Neural crest cell (in vitro differentiated cells): Measurements from ENCODE around the gene HCFC1R1. TPM values are rescaled to one million over a fixed set of nuclear protein-coding genes. Genes with fewer than 3 reads are reported as not detected.

Experiments
- DNase-seq: peaks from one replicate; pipeline ENCODE4 v3.0.0; 2021; ENCODE audit warnings: low read depth, mixed read lengths, low spot score
- H3K27ac Mint-ChIP-seq: one replicate; pipeline ENCODE4 v1.8.0; 2021; ENCODE audit warnings: mild to moderate bottlenecking, mixed read lengths; ENCODE audit not compliant: unreplicated experiment
- H3K27me3 Mint-ChIP-seq: 2 replicates; pipeline ENCODE4 v1.8.0; 2021; ENCODE audit warnings: low read depth, mild to moderate bottlenecking, mixed read lengths
- H3K36me3 Mint-ChIP-seq: 2 replicates; pipeline ENCODE4 v1.8.0; 2021; ENCODE audit warnings: low read depth, mild to moderate bottlenecking, mixed read lengths
- H3K4me1 Mint-ChIP-seq: 2 replicates; pipeline ENCODE4 v1.8.0; 2021; ENCODE audit warnings: mixed read lengths
- H3K4me3 Mint-ChIP-seq: one replicate; pipeline ENCODE4 v1.8.0; 2021; ENCODE audit warnings: mild to moderate bottlenecking, mixed read lengths
- H3K9me3 Mint-ChIP-seq: 2 replicates; pipeline ENCODE4 v1.8.0; 2021; ENCODE audit warnings: mixed read lengths
- total RNA-seq: library from RNA; stranded (reverse); gene quantifications from 2 replicates; pipeline ENCODE4 v1.2.1, GENCODE V29; 2021
- TF ChIP-seq, protein P1 (sequence below): fragments of 200-600 bp; sonication (generic); conservative IDR thresholded peaks from 2 replicates; pipeline ENCODE4 v1.5.0; 2021; ENCODE audit warnings: antibody characterized with exemption, mild to moderate bottlenecking

The HCFC1R1 gene
- total RNA-seq, 1 donor from 2014 or later, result 23.7 TPM

DNA sequence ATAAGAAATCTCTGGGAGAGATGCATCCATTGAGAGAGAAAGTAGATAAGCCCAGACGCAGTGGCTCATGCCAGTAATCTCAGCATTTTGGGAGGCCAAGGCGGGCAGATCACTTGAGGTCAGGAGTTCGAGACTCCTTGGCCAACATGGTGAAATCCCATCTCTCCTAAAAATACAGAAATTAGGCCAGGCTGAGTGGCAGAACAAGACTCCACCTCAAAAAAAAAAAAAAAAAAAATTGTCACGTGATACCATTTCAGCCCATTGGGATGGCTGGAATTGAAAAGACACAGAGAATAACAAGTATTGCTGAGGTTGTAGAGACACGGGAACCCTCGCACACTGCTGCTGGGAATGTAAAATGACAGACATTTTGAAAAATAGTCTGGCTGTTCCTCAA, 38.8 kb upstream of the HCFC1R1 start:
- DNase-seq, result no peak
- Mint-ChIP-seq H3K9me3 (no peaks in the 10 kb centered on the region), H3K27me3 (peaks cover 2% of the 10 kb centered on the region), H3K4me1 (peaks cover 7% of the 10 kb centered on the region), H3K36me3 (no peaks in the 10 kb centered on the region), H3K27ac (no peak overlapping the region), H3K4me3 (no peak overlapping the region)
- TF ChIP-seq, protein P1, sequence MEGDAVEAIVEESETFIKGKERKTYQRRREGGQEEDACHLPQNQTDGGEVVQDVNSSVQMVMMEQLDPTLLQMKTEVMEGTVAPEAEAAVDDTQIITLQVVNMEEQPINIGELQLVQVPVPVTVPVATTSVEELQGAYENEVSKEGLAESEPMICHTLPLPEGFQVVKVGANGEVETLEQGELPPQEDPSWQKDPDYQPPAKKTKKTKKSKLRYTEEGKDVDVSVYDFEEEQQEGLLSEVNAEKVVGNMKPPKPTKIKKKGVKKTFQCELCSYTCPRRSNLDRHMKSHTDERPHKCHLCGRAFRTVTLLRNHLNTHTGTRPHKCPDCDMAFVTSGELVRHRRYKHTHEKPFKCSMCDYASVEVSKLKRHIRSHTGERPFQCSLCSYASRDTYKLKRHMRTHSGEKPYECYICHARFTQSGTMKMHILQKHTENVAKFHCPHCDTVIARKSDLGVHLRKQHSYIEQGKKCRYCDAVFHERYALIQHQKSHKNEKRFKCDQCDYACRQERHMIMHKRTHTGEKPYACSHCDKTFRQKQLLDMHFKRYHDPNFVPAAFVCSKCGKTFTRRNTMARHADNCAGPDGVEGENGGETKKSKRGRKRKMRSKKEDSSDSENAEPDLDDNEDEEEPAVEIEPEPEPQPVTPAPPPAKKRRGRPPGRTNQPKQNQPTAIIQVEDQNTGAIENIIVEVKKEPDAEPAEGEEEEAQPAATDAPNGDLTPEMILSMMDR, result no peak

DNA sequence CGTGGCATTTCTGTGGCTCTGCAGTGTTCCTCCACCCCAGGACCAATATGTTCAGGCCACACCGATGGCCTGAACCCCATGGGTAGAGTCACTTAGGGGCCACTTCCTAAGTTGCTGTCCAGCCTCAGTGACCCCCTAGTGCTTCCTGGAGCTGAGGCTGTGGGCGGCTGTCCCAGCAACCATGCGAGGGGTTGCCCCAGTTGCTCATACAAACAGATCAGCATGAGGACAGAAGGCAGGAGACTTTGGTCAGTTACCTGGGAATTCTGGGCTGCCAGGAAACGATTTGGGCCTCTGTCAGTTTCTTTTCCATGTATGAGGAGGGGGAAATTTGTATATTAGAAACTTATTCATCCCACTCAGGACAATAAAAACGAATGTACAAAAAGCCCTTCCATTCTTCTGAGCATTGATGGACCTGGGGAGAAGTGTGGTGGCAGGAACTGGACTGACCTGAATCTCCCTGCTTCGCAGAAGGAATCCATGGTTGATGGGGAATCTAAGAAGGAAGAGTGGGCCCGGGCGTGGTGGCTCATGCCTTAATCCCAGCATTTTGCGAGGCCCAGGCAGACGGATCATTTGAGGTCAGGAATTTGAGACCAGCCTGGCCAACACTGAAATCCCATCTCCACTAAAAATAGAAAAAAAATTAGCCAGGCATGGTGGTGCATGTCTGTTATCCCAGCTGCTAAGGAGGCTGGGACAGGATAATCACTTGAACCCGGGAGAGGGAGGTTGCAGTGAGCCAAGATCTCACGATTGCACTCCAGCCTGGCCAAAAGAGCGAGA, 36.8 kb upstream of the HCFC1R1 start:
- H3K9me3 Mint-ChIP-seq, result no peaks in the 10 kb centered on the region
- TF ChIP-seq, protein P1, result no peak
- no peak for DNase-seq
- peaks cover 7% of the 10 kb centered on the region for H3K4me1 Mint-ChIP-seq
- no peaks in the 10 kb centered on the region for H3K36me3 Mint-ChIP-seq
- H3K27ac Mint-ChIP-seq, result no peak overlapping the region
- H3K27me3 Mint-ChIP-seq, result peaks cover 2% of the 10 kb centered on the region
- H3K4me3 Mint-ChIP-seq, result peak overlapping the region; percentile 88

DNA sequence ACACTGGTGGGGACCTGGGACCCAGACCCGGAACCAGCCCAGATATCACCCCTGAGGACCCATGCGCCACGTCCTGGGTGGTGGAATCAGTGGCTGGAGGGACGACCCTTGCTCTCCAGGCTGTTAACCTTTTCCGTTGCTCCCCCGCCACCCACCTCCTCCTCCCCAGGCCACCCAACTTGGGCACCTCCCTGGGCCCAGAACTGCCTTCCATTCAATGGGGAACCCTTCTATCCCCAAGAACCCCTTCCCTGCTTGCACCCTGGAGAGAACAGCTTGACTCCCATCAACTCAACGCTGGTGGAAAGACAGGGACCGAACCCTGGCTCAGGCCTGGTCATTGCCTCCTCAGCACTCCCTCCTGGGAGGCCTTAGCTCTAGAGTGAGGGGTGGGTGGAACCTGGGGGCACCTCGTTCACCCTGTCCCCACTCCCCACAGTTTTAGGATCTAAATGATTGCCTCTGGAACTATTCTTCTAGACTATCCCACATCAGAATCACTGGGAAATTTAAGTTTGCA, 36.0 kb upstream of the HCFC1R1 start:
- no peak for DNase-seq
- Mint-ChIP-seq H3K4me1 (peaks cover 7% of the 10 kb centered on the region), H3K27ac (peak overlapping the region; percentile 57), H3K4me3 (peak overlapping the region; percentile 88), H3K27me3 (peaks cover 2% of the 10 kb centered on the region), H3K9me3 (no peaks in the 10 kb centered on the region), H3K36me3 (no peaks in the 10 kb centered on the region)
- TF ChIP-seq, protein P1, result no peak

DNA sequence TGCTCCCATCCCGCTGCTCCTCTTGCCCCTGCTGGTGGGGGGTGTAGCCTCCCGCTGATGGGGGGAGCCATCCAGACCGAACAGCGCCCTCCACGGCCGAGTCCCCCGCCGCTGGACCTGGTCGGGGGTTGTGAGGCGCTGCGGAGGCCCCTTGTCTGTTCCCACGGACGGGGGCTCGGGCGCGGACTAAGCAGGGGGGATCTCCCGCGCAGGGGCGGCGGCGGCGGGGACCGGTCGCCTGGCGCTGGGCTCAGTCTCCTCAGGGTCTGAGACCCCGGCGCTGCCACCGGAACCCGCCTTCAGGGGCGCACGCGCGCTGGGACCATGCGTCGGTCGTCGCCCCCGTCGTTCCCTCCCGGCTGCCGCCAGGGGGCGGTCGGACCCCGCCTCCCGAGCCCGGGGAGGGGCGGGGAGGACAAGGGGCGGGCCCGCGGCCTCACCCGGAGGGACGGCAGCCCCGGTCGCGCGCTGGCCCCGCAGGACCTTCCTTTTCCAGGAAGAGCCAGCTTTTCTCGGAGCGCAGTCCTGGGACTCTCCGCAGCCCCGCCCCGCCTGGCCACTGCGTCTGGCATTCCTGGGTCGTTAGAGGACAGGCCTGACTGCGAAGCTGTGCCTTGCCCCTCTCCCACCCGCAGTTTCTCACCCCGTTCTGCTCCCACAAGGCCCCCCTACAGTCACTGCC, 35.4 kb upstream of the HCFC1R1 start:
- TF ChIP-seq, protein P1, result peak; percentile 92
- DNase-seq, result peak; percentile 92
- Mint-ChIP-seq H3K27ac (peak overlapping the region; percentile 57), H3K4me1 (peaks cover 7% of the 10 kb centered on the region), H3K9me3 (no peaks in the 10 kb centered on the region), H3K36me3 (no peaks in the 10 kb centered on the region), H3K4me3 (peak overlapping the region; percentile 88), H3K27me3 (peaks cover 2% of the 10 kb centered on the region)

DNA sequence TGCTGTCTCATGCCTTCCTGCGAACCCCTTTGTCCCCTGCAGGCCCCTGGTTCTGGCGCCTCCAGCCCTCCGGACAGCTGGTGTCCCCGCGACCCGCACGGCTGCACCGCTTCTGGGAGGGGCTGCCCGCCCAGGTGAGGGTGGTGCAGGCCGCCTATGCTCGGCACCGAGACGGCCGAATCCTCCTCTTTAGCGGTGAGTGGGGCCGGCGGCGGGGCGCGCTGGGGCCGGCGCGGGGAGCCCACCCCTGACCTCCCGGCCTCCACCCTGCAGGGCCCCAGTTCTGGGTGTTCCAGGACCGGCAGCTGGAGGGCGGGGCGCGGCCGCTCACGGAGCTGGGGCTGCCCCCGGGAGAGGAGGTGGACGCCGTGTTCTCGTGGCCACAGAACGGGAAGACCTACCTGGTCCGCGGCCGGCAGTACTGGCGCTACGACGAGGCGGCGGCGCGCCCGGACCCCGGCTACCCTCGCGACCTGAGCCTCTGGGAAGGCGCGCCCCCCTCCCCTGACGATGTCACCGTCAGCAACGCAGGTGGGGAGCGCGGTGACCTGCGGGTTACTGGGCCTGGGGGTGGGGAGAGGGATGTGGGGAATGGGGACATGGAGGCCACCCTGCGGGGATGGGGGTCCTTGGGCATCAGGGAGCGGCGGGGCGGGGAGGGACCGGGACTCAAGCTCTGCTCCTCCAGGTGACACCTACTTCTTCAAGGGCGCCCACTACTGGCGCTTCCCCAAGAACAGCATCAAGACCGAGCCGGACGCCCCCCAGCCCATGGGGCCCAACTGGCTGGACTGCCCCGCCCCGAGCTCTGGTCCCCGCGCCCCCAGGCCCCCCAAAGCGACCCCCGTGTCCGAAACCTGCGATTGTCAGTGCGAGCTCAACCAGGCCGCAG, 34.6 kb upstream of the HCFC1R1 start:
- peak overlapping the region; percentile 81 for H3K4me3 Mint-ChIP-seq
- no peaks in the 10 kb centered on the region for H3K36me3 Mint-ChIP-seq
- peaks cover 2% of the 10 kb centered on the region for H3K27me3 Mint-ChIP-seq
- H3K9me3 Mint-ChIP-seq, result no peaks in the 10 kb centered on the region
- no peak for DNase-seq
- H3K4me1 Mint-ChIP-seq, result peaks cover 7% of the 10 kb centered on the region
- H3K27ac Mint-ChIP-seq, result no peak overlapping the region
- TF ChIP-seq, protein P1, result no peak
